ENCODE measurements around the gene MGMT. TPM values are rescaled to one million over a fixed set of nuclear protein-coding genes. Genes with fewer than 3 reads are reported as not detected.

The MGMT gene
- total RNA-seq, 5 donors from 2014 or later (not counting 1 experiment from before 2014, with no cell fraction given): 16.6 to 24.6 (median 21.1) TPM

GRCh38 chr10:129524936-129525335, 57.9 kb downstream of the MGMT start:
- Mint-ChIP-seq H3K9me3 (peaks cover 0 to 6% (median 5%) of the 10 kb centered on the region in 3 donors), H3K36me3 (peaks cover 34% of the 10 kb centered on the region), H3K4me3 (no peak overlapping the region), H3K27ac (no peak overlapping the region), H3K4me1 (peaks cover 5 to 18% (median 8%) of the 10 kb centered on the region in 3 donors), H3K27me3 (no peaks in the 10 kb centered on the region)
- ATAC-seq (replicated peaks in 1 of 4) (no peak), DNase-seq (no peak)
- Histone ChIP-seq H3K9me3 (no peaks in the 10 kb centered on the region), H3K27me3 (replicated peaks in 1 of 2; ENCODE audit: control insufficient read depth in 2 of 2, extremely low read depth in 1 of 2, insufficient read depth in 2 of 2, low read length in 1 of 2) (no peaks in the 10 kb centered on the region), H3K4me1 (ENCODE audit: control insufficient read depth in 1 of 2, extremely low read depth in 1 of 2, insufficient read depth in 2 of 2, low read length in 2 of 2) (no peaks in the 10 kb centered on the region), H3K27ac (ENCODE audit: low read length) (no peak overlapping the region), H3K4me3 (ENCODE audit: control insufficient read depth in 1 of 2, extremely low read depth in 1 of 2, low read length in 1 of 2) (no peak overlapping the region), H3K36me3 (ENCODE audit: control insufficient read depth in 2 of 2, extremely low read depth in 1 of 2, insufficient read depth in 1 of 2, low read length in 1 of 2) (peaks cover 0 to 11% of the 10 kb centered on the region in 2 donors)
- ChIA-PET CTCF (no interaction called here), POLR2A (no interaction called here)
- 100% methylated on average over 1 of the region's 3 CpGs for WGBS (ENCODE audit: insufficient coverage)

GRCh38 chr10:129525401-129525801, 58.4 kb downstream of the MGMT start:
- Histone ChIP-seq H3K27ac (ENCODE audit: low read length) (no peak overlapping the region), H3K4me3 (ENCODE audit: control insufficient read depth in 1 of 2, extremely low read depth in 1 of 2, low read length in 1 of 2) (no peak overlapping the region), H3K27me3 (replicated peaks in 1 of 2; ENCODE audit: control insufficient read depth in 2 of 2, extremely low read depth in 1 of 2, insufficient read depth in 2 of 2, low read length in 1 of 2) (no peaks in the 10 kb centered on the region), H3K36me3 (ENCODE audit: control insufficient read depth in 2 of 2, extremely low read depth in 1 of 2, insufficient read depth in 1 of 2, low read length in 1 of 2) (peaks cover 0 to 11% of the 10 kb centered on the region in 2 donors), H3K4me1 (ENCODE audit: control insufficient read depth in 1 of 2, extremely low read depth in 1 of 2, insufficient read depth in 2 of 2, low read length in 2 of 2) (no peaks in the 10 kb centered on the region), H3K9me3 (no peaks in the 10 kb centered on the region)
- Mint-ChIP-seq H3K27me3 (no peaks in the 10 kb centered on the region), H3K36me3 (peaks cover 34% of the 10 kb centered on the region), H3K27ac (no peak overlapping the region), H3K4me3 (no peak overlapping the region), H3K9me3 (peaks cover 0 to 6% (median 5%) of the 10 kb centered on the region in 3 donors), H3K4me1 (peaks cover 8 to 19% (median 9%) of the 10 kb centered on the region in 3 donors)
- ATAC-seq (replicated peaks in 1 of 4): no peak
- DNase-seq: no peak
- WGBS (ENCODE audit: insufficient coverage): 99% methylated on average over 7 of the region's 13 CpGs
- POLR2A ChIA-PET: no interaction called here
- CTCF ChIA-PET: no interaction called here

GRCh38 chr10:129526943-129527342, 59.9 kb downstream of the MGMT start:
- no peaks in the 10 kb centered on the region for H3K9me3 ChIP-seq
- H3K4me1 ChIP-seq (ENCODE audit: control insufficient read depth in 1 of 2, extremely low read depth in 1 of 2, insufficient read depth in 2 of 2, low read length in 2 of 2): peaks cover 0 to 2% of the 10 kb centered on the region in 2 experiments
- ChIA-PET CTCF (no interaction called here), POLR2A (no interaction called here)
- H3K4me1 Mint-ChIP-seq: peaks cover 16 to 21% (median 18%) of the 10 kb centered on the region in 3 donors
- no peak overlapping the region for H3K27ac Mint-ChIP-seq
- no peak overlapping the region for H3K27ac ChIP-seq (ENCODE audit: low read length)
- no peak overlapping the region for H3K4me3 Mint-ChIP-seq
- DNase-seq: no peak
- H3K4me3 ChIP-seq (ENCODE audit: control insufficient read depth in 1 of 2, extremely low read depth in 1 of 2, low read length in 1 of 2): no peak overlapping the region
- H3K27me3 ChIP-seq (replicated peaks in 1 of 2; ENCODE audit: control insufficient read depth in 2 of 2, extremely low read depth in 1 of 2, insufficient read depth in 2 of 2, low read length in 1 of 2): no peaks in the 10 kb centered on the region
- H3K36me3 ChIP-seq (ENCODE audit: control insufficient read depth in 2 of 2, extremely low read depth in 1 of 2, insufficient read depth in 1 of 2, low read length in 1 of 2): peaks cover 0 to 11% of the 10 kb centered on the region in 2 donors
- H3K36me3 Mint-ChIP-seq: peaks cover 31% of the 10 kb centered on the region
- WGBS (ENCODE audit: insufficient coverage): 97% methylated on average over 9 of the region's 12 CpGs
- ATAC-seq (replicated peaks in 1 of 4): no peak
- peaks cover 0 to 6% (median 5%) of the 10 kb centered on the region in 3 donors for H3K9me3 Mint-ChIP-seq
- H3K27me3 Mint-ChIP-seq: no peaks in the 10 kb centered on the region

GRCh38 chr10:129528376-129528978, 61.4 kb downstream of the MGMT start:
- no peak for DNase-seq
- ChIA-PET CTCF (no interaction called here), POLR2A (no interaction called here)
- Histone ChIP-seq H3K27ac (ENCODE audit: low read length) (no peak overlapping the region), H3K4me3 (ENCODE audit: control insufficient read depth in 1 of 2, extremely low read depth in 1 of 2, low read length in 1 of 2) (no peak overlapping the region), H3K9me3 (no peaks in the 10 kb centered on the region), H3K4me1 (ENCODE audit: control insufficient read depth in 1 of 2, extremely low read depth in 1 of 2, insufficient read depth in 2 of 2, low read length in 2 of 2) (peaks cover 0 to 14% of the 10 kb centered on the region in 2 experiments), H3K36me3 (ENCODE audit: control insufficient read depth in 2 of 2, extremely low read depth in 1 of 2, insufficient read depth in 1 of 2, low read length in 1 of 2) (peaks cover 0 to 11% of the 10 kb centered on the region in 2 donors), H3K27me3 (replicated peaks in 1 of 2; ENCODE audit: control insufficient read depth in 2 of 2, extremely low read depth in 1 of 2, insufficient read depth in 2 of 2, low read length in 1 of 2) (no peaks in the 10 kb centered on the region)
- peaks cover 22 to 33% (median 27%) of the 10 kb centered on the region in 3 donors for H3K4me1 Mint-ChIP-seq
- H3K27ac Mint-ChIP-seq: no peak overlapping the region
- H3K9me3 Mint-ChIP-seq: peaks cover 0 to 6% (median 5%) of the 10 kb centered on the region in 3 donors
- H3K27me3 Mint-ChIP-seq: no peaks in the 10 kb centered on the region
- no peak overlapping the region for H3K4me3 Mint-ChIP-seq
- peaks cover 31% of the 10 kb centered on the region for H3K36me3 Mint-ChIP-seq
- ATAC-seq (replicated peaks in 1 of 4): no peak
- 92% methylated on average over 9 of the region's 16 CpGs for WGBS (ENCODE audit: insufficient coverage)

GRCh38 chr10:129530581-129530980, 63.5 kb downstream of the MGMT start:
- H3K27me3 Mint-ChIP-seq: no peaks in the 10 kb centered on the region
- peaks cover 4 to 6% (median 5%) of the 10 kb centered on the region in 3 donors for H3K9me3 Mint-ChIP-seq
- Histone ChIP-seq H3K36me3 (ENCODE audit: control insufficient read depth in 2 of 2, extremely low read depth in 1 of 2, insufficient read depth in 1 of 2, low read length in 1 of 2) (peaks cover 0 to 12% of the 10 kb centered on the region in 2 donors), H3K27me3 (replicated peaks in 1 of 2; ENCODE audit: control insufficient read depth in 2 of 2, extremely low read depth in 1 of 2, insufficient read depth in 2 of 2, low read length in 1 of 2) (no peaks in the 10 kb centered on the region), H3K9me3 (no peaks in the 10 kb centered on the region), H3K27ac (ENCODE audit: low read length) (no peak overlapping the region), H3K4me3 (ENCODE audit: control insufficient read depth in 1 of 2, extremely low read depth in 1 of 2, low read length in 1 of 2) (no peak overlapping the region), H3K4me1 (ENCODE audit: control insufficient read depth in 1 of 2, extremely low read depth in 1 of 2, insufficient read depth in 2 of 2, low read length in 2 of 2) (peaks cover 0 to 14% of the 10 kb centered on the region in 2 experiments)
- WGBS (ENCODE audit: insufficient coverage): 70% methylated on average over 8 of the region's 14 CpGs
- POLR2A ChIA-PET: no interaction called here
- DNase-seq (no peak), ATAC-seq (replicated peaks in 1 of 4) (no peak)
- H3K4me1 Mint-ChIP-seq: peaks cover 22 to 44% (median 34%) of the 10 kb centered on the region in 3 donors
- no peak overlapping the region for H3K27ac Mint-ChIP-seq
- H3K36me3 Mint-ChIP-seq: peaks cover 40% of the 10 kb centered on the region
- CTCF ChIA-PET: no interaction called here
- H3K4me3 Mint-ChIP-seq: no peak overlapping the region

GRCh38 chr10:129531195-129531968, 64.3 kb downstream of the MGMT start:
- Histone ChIP-seq H3K27me3 (replicated peaks in 1 of 2; ENCODE audit: control insufficient read depth in 2 of 2, extremely low read depth in 1 of 2, insufficient read depth in 2 of 2, low read length in 1 of 2) (no peaks in the 10 kb centered on the region), H3K9me3 (no peaks in the 10 kb centered on the region), H3K4me1 (ENCODE audit: control insufficient read depth in 1 of 2, extremely low read depth in 1 of 2, insufficient read depth in 2 of 2, low read length in 2 of 2) (peaks cover 0 to 14% of the 10 kb centered on the region in 2 experiments), H3K36me3 (ENCODE audit: control insufficient read depth in 2 of 2, extremely low read depth in 1 of 2, insufficient read depth in 1 of 2, low read length in 1 of 2) (peaks cover 0 to 17% of the 10 kb centered on the region in 2 donors), H3K4me3 (ENCODE audit: control insufficient read depth in 1 of 2, extremely low read depth in 1 of 2, low read length in 1 of 2) (no peak overlapping the region), H3K27ac (ENCODE audit: low read length) (no peak overlapping the region)
- Mint-ChIP-seq H3K4me1 (peaks cover 22 to 44% (median 34%) of the 10 kb centered on the region in 3 donors), H3K27me3 (no peaks in the 10 kb centered on the region), H3K27ac (no peak overlapping the region), H3K4me3 (no peak overlapping the region), H3K36me3 (peaks cover 48% of the 10 kb centered on the region), H3K9me3 (peaks cover 4 to 6% (median 5%) of the 10 kb centered on the region in 3 donors)
- no peak for ATAC-seq (replicated peaks in 1 of 4)
- POLR2A ChIA-PET: interaction anchor here in 1 of 2 donors (0.7 kb wide), 1 partner anchor 859 kb away, joined by 4 read pairs; no protein-coding TSS in a partner anchor
- no peak for DNase-seq
- CTCF ChIA-PET: no interaction called here
- 97% methylated on average over 11 of the region's 15 CpGs for WGBS (ENCODE audit: insufficient coverage)

Data from T-cell (primary cell).